GM23338 (cell line): ENCODE data around the gene PCMT1. TPM values are rescaled to one million over a fixed set of nuclear protein-coding genes. Genes with fewer than 3 reads are reported as not detected.

Experiments used
- ATAC-seq: fragments of 200-7000 bp; cut with Tn5 transposase; 3 replicates; pipeline ENCODE4 v1.9.1; 2020
- DNase-seq: peaks from one replicate; pipeline ENCODE4 v3.0.0-alpha.2; 2015; ENCODE audit warnings: low spot score
- H2AFZ ChIP-seq: fragments of 200-600 bp; sonication (generic); 2 replicates; pipeline ENCODE4 v1.8.0; 2016; ENCODE audit warnings: antibody characterized with exemption, mild to moderate bottlenecking, moderate library complexity
- H3F3A ChIP-seq: fragments of 200-600 bp; sonication (generic); replicated peaks from 2 replicates; pipeline ENCODE4 v1.8.0; 2017; ENCODE audit warnings: antibody characterized with exemption, mixed run types, low read depth
- H3K27ac ChIP-seq: fragments of 200-600 bp; sonication (generic); 2 replicates; pipeline ENCODE4 v1.6.1; 2016; ENCODE audit warnings: low read depth
- H3K27me3 ChIP-seq: fragments of 200-600 bp; sonication (generic); 2 replicates; pipeline ENCODE4 v1.8.0; 2016; ENCODE audit warnings: mild to moderate bottlenecking, mixed run types, moderate library complexity; ENCODE audit not compliant: insufficient read depth
- H3K36me3 ChIP-seq: fragments of 200-600 bp; sonication (generic); 2 replicates; pipeline ENCODE4 v1.8.0; 2016; ENCODE audit warnings: mild to moderate bottlenecking; ENCODE audit not compliant: insufficient read depth
- H3K4me1 ChIP-seq: fragments of 200-600 bp; sonication (generic); 2 replicates; pipeline ENCODE4 v1.8.0; 2016; ENCODE audit warnings: mild to moderate bottlenecking, moderate library complexity; ENCODE audit not compliant: insufficient read depth
- H3K4me2 ChIP-seq: fragments of 200-600 bp; sonication (generic); 2 replicates; pipeline ENCODE4 v1.7.1; 2017; ENCODE audit warnings: mixed run types
- H3K4me3 ChIP-seq: fragments of 200-600 bp; sonication (generic); 2 replicates; pipeline ENCODE4 v1.6.1; 2016; ENCODE audit warnings: mixed run types
- H3K79me2 ChIP-seq: fragments of 200-600 bp; sonication (generic); replicated peaks from 2 replicates; pipeline ENCODE4 v1.8.0; 2017; ENCODE audit warnings: mild to moderate bottlenecking; ENCODE audit not compliant: insufficient read depth
- H3K9me2 ChIP-seq: fragments of 200-600 bp; sonication (generic); 2 replicates; pipeline ENCODE4 v1.8.0; 2017; ENCODE audit not compliant: insufficient read depth
- H4K20me1 ChIP-seq: fragments of 200-600 bp; sonication (generic); replicated peaks from 2 replicates; pipeline ENCODE4 v1.8.0; 2017; ENCODE audit warnings: mild to moderate bottlenecking; ENCODE audit not compliant: insufficient read depth
- H3K27ac Mint-ChIP-seq: 2 replicates; pipeline ENCODE4 v1.8.0; 2020; ENCODE audit warnings: inconsistent platforms, mild to moderate bottlenecking, moderate library complexity, mixed read lengths
- H3K27me3 Mint-ChIP-seq: 3 replicates; pipeline ENCODE4 v1.8.0; 2022; ENCODE audit warnings: low read depth, mild to moderate bottlenecking, moderate library complexity, mixed read lengths, inconsistent platforms; ENCODE audit not compliant: insufficient read depth, poor library complexity
- H3K36me3 Mint-ChIP-seq: 3 replicates; pipeline ENCODE4 v1.8.0; 2021; ENCODE audit warnings: low read depth, mild to moderate bottlenecking, inconsistent platforms, moderate library complexity, mixed read lengths
- H3K4me1 Mint-ChIP-seq: 3 replicates; pipeline ENCODE4 v1.8.0; 2020; ENCODE audit warnings: mild to moderate bottlenecking, inconsistent platforms, mixed read lengths
- H3K4me3 Mint-ChIP-seq: 3 replicates; pipeline ENCODE4 v1.8.0; 2021; ENCODE audit warnings: moderate library complexity, mild to moderate bottlenecking, inconsistent platforms, mixed read lengths
- H3K9me3 Mint-ChIP-seq: 3 replicates; pipeline ENCODE4 v1.8.0; 2020; ENCODE audit warnings: moderate library complexity, mild to moderate bottlenecking, inconsistent platforms, mixed read lengths
- CTCF ChIP-seq, 2 experiments: fragments of 200-600 bp in 1 of 2; sonication (generic) in 1 of 2; conservative IDR thresholded peaks; 2 replicates each; pipeline versions ENCODE4 v1.5.1 to v1.6.1; 2016 to 2017; ENCODE audit warnings: antibody characterized with exemption in 2 of 2, low read depth in 2 of 2, mild to moderate bottlenecking in 2 of 2, moderate library complexity in 1 of 2
- ETS1 ChIP-seq: IDR thresholded peaks from 2 replicates; pipeline ENCODE4 v1.6.1; 2016; ENCODE audit warnings: antibody characterized with exemption
- EZH2 ChIP-seq: fragments of 200-600 bp; sonication (generic); IDR thresholded peaks from one replicate; pipeline ENCODE4 v1.8.0; 2017; ENCODE audit warnings: antibody characterized with exemption, mild to moderate bottlenecking, low read depth; ENCODE audit not compliant: unreplicated experiment
- EZH2phosphoT487 ChIP-seq: fragments of 200-600 bp; sonication (generic); IDR thresholded peaks from one replicate; pipeline ENCODE4 v1.8.1; 2018; ENCODE audit warnings: antibody characterized with exemption; ENCODE audit not compliant: unreplicated experiment
- JUNB ChIP-seq: IDR thresholded peaks from one replicate; pipeline ENCODE4 v1.6.1; 2016; ENCODE audit warnings: antibody characterized with exemption; ENCODE audit not compliant: unreplicated experiment
- NANOG ChIP-seq: IDR thresholded peaks from 2 replicates; pipeline ENCODE4 v1.6.1; 2016; ENCODE audit warnings: antibody characterized with exemption, borderline replicate concordance
- POLR2AphosphoS5 ChIP-seq: IDR thresholded peaks from 2 replicates; pipeline ENCODE4 v1.6.1; 2016; ENCODE audit warnings: antibody characterized with exemption, low read depth
- ZNF114 ChIP-seq: fragments of 250-450 bp; sonication (Bioruptor Pico); IDR thresholded peaks from 2 replicates; pipeline ENCODE4 v1.5.0; 2020; ENCODE audit warnings: mild to moderate bottlenecking, moderate library complexity
- ZNF331 ChIP-seq: fragments of 250-450 bp; sonication (Bioruptor Pico); IDR thresholded peaks from 2 replicates; pipeline ENCODE4 v1.5.0; 2020; ENCODE audit warnings: low read depth, mild to moderate bottlenecking, moderate library complexity
- ZNF462 ChIP-seq: fragments of 250-450 bp; sonication (Bioruptor Pico); IDR thresholded peaks from 2 replicates; pipeline ENCODE4 v1.5.0; 2020; ENCODE audit warnings: mild to moderate bottlenecking, moderate library complexity
- polyA plus RNA-seq: library from polyadenylated mRNA; unstranded; fragments of >200 nt; fragmentation: Nextera tagmentation; extraction: Ambion mirVana; gene quantifications from 2 replicates; pipeline ENCODE4 v1.2.1, GENCODE V29; 2016
- total RNA-seq: library from RNA; depleted of rRNA; stranded (reverse); fragments of >200 nt; shearing (Covaris generic); gene quantifications from 2 replicates; pipeline ENCODE4 v1.2.3, GENCODE V29; 2014

Gene PCMT1
- total and polyA plus RNA-seq, 2 experiments from 2014 or later: 87.6 to 168 TPM

- Histone ChIP-seq H3K27ac (no peak overlapping the region), H3K79me2 (no peaks in the 10 kb centered on the region), H3F3A (no peaks in the 10 kb centered on the region), H2AFZ (no peak overlapping the region), H3K4me1 (no peaks in the 10 kb centered on the region), H3K27me3 (no peaks in the 10 kb centered on the region), H4K20me1 (no peaks in the 10 kb centered on the region; the same call in 1 of the 2 replicates), H3K36me3 (no peaks in the 10 kb centered on the region), H3K4me3 (no peak overlapping the region), H3K9me2 (no peaks in the 10 kb centered on the region), H3K4me2 (no peak overlapping the region)
- no peak overlapping the region for H3K27ac Mint-ChIP-seq
- no peaks in the 10 kb centered on the region for H3K9me3 Mint-ChIP-seq
- no peak overlapping the region for H3K4me3 Mint-ChIP-seq
- DNase-seq (no peak), ATAC-seq (no peak)
- no peak for TF ChIP-seq ZNF331 (CRISPR knock-in tag)
- no peak for TF ChIP-seq ETS1
- no peak for TF ChIP-seq EZH2
- TF ChIP-seq EZH2phosphoT487: no peak
- TF ChIP-seq CTCF (conservative IDR thresholded peaks at IDR 0.05; ENCODE audit: low read depth in 2 of 2): no peak
- TF ChIP-seq ZNF462: no peak
- TF ChIP-seq NANOG: no peak
- TF ChIP-seq JUNB: no peak
- no peak for TF ChIP-seq ZNF114 (CRISPR knock-in tag)
- TF ChIP-seq POLR2AphosphoS5: no peak
- H3K4me1 Mint-ChIP-seq: no peaks in the 10 kb centered on the region; the same call in 2 of the 3 replicates
- peaks cover 6% of the 10 kb centered on the region for H3K27me3 Mint-ChIP-seq
- H3K36me3 Mint-ChIP-seq: no peaks in the 10 kb centered on the region; the same call in 1 of the 3 replicates
These were observed 96.8 kb downstream of the PCMT1 start for GRCh38 chr6:149846321-149846720.
